ENCODE data around the gene TIA1. TPM values are rescaled to one million over a fixed set of nuclear protein-coding genes. Genes with fewer than 3 reads are reported as not detected.
"Not testable (repeated sequence)": the region's sequence is repeated elsewhere in the genome, so short reads cannot be mapped to it uniquely, and the experiment has no call there.

TIA1 gene
- total RNA-seq, 1 experiment from 2014 or later = 149 TPM

DNA sequence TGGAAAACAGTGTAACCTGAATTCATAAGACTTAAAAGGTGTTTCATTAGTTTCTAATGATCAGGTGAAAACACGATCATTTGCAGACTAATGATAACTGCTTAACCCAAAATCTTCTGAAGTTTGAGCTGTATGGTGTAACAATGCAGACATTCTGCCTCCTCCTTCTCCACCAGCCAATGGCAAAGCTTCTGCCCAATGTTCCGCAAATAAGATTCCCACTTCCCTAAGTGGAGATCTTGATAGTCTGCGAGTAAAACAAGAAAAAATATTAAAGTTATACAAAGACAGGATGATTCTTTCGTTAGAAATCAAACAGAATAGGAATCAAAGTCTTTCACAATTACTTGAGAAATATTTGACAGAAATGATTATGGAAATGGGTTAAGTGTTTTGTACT lies 65.7 kb downstream of the TIA1 start:
- intact Hi-C loops (cut with micrococcal nuclease; ENCODE audit: unreplicated experiment) = no loop called here
- no peak for DNase-seq
- H3K27ac Mint-ChIP-seq (ENCODE audit: unreplicated experiment) = no peak overlapping the region
- POLR2A ChIA-PET = interaction anchor here (0.5 to 1.1 kb wide), 2 partner anchors 8 to 12 kb away, joined by 3 read pairs; partner anchors contain the start of gene C2orf42
- H3K9me3 Mint-ChIP-seq (ENCODE audit: unreplicated experiment) = no peaks in the 10 kb centered on the region
- CTCF ChIA-PET = no interaction called here
- Histone ChIP-seq H3K27me3 (replicated peaks; ENCODE audit: control insufficient read depth, insufficient read depth, low read length) (no peaks in the 10 kb centered on the region), H3K9me3 (no peaks in the 10 kb centered on the region), H3K4me1 (no peaks in the 10 kb centered on the region), H3K4me3 (ENCODE audit: low read depth, low read length) (no peak overlapping the region), H3K36me3 (ENCODE audit: control insufficient read depth, insufficient read depth, low read length) (no peaks in the 10 kb centered on the region; the same call in none of the 2 replicates)
- H3K4me1 Mint-ChIP-seq (ENCODE audit: low read depth, unreplicated experiment) = no peaks in the 10 kb centered on the region
- peaks cover 21% of the 10 kb centered on the region for H3K36me3 Mint-ChIP-seq (ENCODE audit: insufficient read depth, unreplicated experiment)
- BruUV-seq (replicated peaks) = no TSS peak
- H3K4me3 Mint-ChIP-seq (ENCODE audit: unreplicated experiment) = no peak overlapping the region
- TF ChIP-seq, protein P1, sequence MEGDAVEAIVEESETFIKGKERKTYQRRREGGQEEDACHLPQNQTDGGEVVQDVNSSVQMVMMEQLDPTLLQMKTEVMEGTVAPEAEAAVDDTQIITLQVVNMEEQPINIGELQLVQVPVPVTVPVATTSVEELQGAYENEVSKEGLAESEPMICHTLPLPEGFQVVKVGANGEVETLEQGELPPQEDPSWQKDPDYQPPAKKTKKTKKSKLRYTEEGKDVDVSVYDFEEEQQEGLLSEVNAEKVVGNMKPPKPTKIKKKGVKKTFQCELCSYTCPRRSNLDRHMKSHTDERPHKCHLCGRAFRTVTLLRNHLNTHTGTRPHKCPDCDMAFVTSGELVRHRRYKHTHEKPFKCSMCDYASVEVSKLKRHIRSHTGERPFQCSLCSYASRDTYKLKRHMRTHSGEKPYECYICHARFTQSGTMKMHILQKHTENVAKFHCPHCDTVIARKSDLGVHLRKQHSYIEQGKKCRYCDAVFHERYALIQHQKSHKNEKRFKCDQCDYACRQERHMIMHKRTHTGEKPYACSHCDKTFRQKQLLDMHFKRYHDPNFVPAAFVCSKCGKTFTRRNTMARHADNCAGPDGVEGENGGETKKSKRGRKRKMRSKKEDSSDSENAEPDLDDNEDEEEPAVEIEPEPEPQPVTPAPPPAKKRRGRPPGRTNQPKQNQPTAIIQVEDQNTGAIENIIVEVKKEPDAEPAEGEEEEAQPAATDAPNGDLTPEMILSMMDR (IDR thresholded peaks at IDR 0.05; ENCODE audit: insufficient read depth in 1 of 2, low read depth in 1 of 2, low read length in 1 of 2, severe bottlenecking in 1 of 2, unreplicated experiment in 1 of 2) = no peak
- no peaks in the 10 kb centered on the region for H3K27me3 Mint-ChIP-seq (ENCODE audit: insufficient read depth, unreplicated experiment)

DNA sequence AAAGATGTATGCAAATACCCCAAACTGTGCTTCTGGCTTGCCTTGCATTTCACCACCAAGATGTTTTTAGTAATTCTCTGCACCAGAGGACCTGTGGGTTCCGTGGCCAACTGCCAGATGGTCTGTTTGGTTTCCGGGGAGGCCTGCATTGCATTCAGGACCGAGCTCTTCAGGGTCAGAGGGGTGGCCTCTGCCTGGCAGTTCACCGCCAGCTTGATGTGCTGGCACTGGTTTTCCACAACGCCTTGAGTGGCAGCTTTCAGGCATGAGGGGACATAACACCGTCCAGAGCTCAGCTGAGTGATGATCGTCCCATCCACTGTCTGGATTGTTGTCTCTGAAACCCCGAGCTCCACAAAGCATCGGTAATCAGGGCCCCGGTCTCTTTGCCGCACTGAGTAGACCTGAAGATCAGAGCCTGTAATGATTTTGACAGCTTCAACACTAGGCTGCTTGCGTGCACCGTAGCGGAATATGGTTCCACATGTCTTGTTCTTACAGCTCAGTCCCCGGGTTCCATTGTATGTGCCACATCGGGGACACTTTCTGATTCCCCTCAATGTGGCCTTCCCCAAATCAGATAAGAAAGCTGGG lies 67.0 kb downstream of the TIA1 start:
- Mint-ChIP-seq H3K27me3 (ENCODE audit: insufficient read depth, unreplicated experiment) (no peaks in the 10 kb centered on the region), H3K27ac (ENCODE audit: unreplicated experiment) (no peak overlapping the region), H3K36me3 (ENCODE audit: insufficient read depth, unreplicated experiment) (peaks cover 28% of the 10 kb centered on the region), H3K9me3 (ENCODE audit: unreplicated experiment) (no peaks in the 10 kb centered on the region), H3K4me3 (ENCODE audit: unreplicated experiment) (no peak overlapping the region), H3K4me1 (ENCODE audit: low read depth, unreplicated experiment) (no peaks in the 10 kb centered on the region)
- ChIA-PET POLR2A (interaction anchor here (0.6 kb wide), 1 partner anchor 267 kb away, joined by 3 read pairs; no protein-coding TSS in a partner anchor), CTCF (interaction anchor here (0.6 to 0.7 kb wide), 2 partner anchors 9 to 13 kb away, joined by 3 read pairs; partner anchors contain the start of gene C2orf42)
- TF ChIP-seq, protein P1 (IDR thresholded peaks at IDR 0.05; ENCODE audit: insufficient read depth in 1 of 2, low read depth in 1 of 2, low read length in 1 of 2, severe bottlenecking in 1 of 2, unreplicated experiment in 1 of 2) = no peak
- Histone ChIP-seq H3K9me3 (no peaks in the 10 kb centered on the region), H3K4me1 (no peaks in the 10 kb centered on the region), H3K27me3 (replicated peaks; ENCODE audit: control insufficient read depth, insufficient read depth, low read length) (no peaks in the 10 kb centered on the region), H3K36me3 (ENCODE audit: control insufficient read depth, insufficient read depth, low read length) (no peaks in the 10 kb centered on the region; the same call in none of the 2 replicates), H3K4me3 (ENCODE audit: low read depth, low read length) (no peak overlapping the region)
- intact Hi-C loops (cut with micrococcal nuclease; ENCODE audit: unreplicated experiment) = no loop called here
- BruUV-seq (replicated peaks) = no TSS peak
- no peak for DNase-seq

DNA sequence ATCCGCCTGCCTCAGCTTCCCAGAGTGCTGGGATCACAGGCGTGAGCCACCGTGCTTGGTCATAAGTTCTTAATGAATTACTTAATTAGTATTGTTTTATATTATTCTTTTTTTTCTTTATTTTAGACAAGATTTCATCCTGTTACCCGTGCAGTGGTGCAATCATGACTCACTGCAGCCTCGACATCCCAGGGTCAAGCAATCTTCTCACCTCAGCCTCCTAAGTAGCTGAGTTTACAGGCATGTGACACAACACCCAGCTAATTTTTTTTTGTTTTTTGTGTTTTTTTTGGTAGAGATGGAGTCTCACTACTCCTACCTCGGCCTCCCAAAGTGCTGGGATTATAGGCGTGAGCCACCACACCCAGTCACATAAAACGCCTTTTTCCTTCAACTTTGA lies 74.9 kb downstream of the TIA1 start:
- Mint-ChIP-seq H3K4me1 (ENCODE audit: low read depth, unreplicated experiment) (no peaks in the 10 kb centered on the region), H3K36me3 (ENCODE audit: insufficient read depth, unreplicated experiment) (peaks cover 41% of the 10 kb centered on the region), H3K4me3 (ENCODE audit: unreplicated experiment) (no peak overlapping the region), H3K27ac (ENCODE audit: unreplicated experiment) (no peak overlapping the region), H3K27me3 (ENCODE audit: insufficient read depth, unreplicated experiment) (no peaks in the 10 kb centered on the region), H3K9me3 (ENCODE audit: unreplicated experiment) (no peaks in the 10 kb centered on the region)
- ChIA-PET CTCF (no interaction called here), POLR2A (no interaction called here)
- Histone ChIP-seq H3K4me1 (no peaks in the 10 kb centered on the region), H3K9me3 (no peaks in the 10 kb centered on the region), H3K27me3 (replicated peaks; ENCODE audit: control insufficient read depth, insufficient read depth, low read length) (no peaks in the 10 kb centered on the region), H3K36me3 (ENCODE audit: control insufficient read depth, insufficient read depth, low read length) (peaks cover 1% of the 10 kb centered on the region; the same call in 1 of the 2 replicates), H3K4me3 (ENCODE audit: low read depth, low read length) (no peak overlapping the region)
- DNase-seq = no peak
- BruUV-seq (replicated peaks) = no TSS peak
- TF ChIP-seq, protein P1 (IDR thresholded peaks at IDR 0.05; ENCODE audit: insufficient read depth in 1 of 2, low read depth in 1 of 2, low read length in 1 of 2, severe bottlenecking in 1 of 2, unreplicated experiment in 1 of 2) = no peak
- intact Hi-C loops (cut with micrococcal nuclease; ENCODE audit: unreplicated experiment) = no loop called here

DNA sequence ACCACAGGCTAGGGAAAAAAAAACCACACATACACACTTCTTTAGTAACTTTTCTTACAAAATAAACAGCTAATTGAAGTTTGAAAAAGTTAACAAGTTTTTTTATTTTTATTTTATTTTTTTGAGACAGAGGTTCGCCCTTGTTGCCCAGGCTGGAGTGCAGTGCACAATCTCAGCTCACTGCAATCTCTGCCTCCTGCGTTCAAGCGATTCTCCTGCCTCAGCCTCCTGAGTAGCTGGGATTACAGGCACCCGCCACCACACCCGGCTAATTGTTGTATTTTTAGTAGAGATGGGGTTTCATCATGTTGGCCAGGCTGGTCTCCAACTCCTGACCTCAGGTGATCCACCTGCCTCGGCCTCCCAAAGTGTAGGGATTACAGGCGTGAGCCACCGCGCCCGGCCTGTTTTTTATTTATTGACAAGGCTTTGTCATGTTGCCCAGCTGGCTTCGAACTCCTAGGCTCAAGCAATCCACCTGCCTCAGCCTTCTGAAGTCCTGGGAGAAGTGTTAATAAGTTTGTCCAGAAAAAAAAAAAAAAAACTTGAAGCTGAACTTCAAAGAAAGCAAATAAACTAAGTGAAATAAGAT lies 78.7 kb downstream of the TIA1 start:
- CTCF ChIA-PET = not testable (repeated sequence)

More for the DNA sequence above, 78.7 kb downstream of the TIA1 start:
- H3K4me3 Mint-ChIP-seq (ENCODE audit: unreplicated experiment); H3K27ac Mint-ChIP-seq (ENCODE audit: unreplicated experiment); intact Hi-C loops (cut with micrococcal nuclease; ENCODE audit: unreplicated experiment); H3K27me3 Mint-ChIP-seq (ENCODE audit: insufficient read depth, unreplicated experiment); H3K36me3 ChIP-seq (ENCODE audit: control insufficient read depth, insufficient read depth, low read length); BruUV-seq (replicated peaks); H3K27me3 ChIP-seq (replicated peaks; ENCODE audit: control insufficient read depth, insufficient read depth, low read length); H3K4me1 ChIP-seq; H3K9me3 ChIP-seq; H3K4me3 ChIP-seq (ENCODE audit: low read depth, low read length); H3K9me3 Mint-ChIP-seq (ENCODE audit: unreplicated experiment); H3K4me1 Mint-ChIP-seq (ENCODE audit: low read depth, unreplicated experiment); DNase-seq: not testable (repeated sequence)
- POLR2A ChIA-PET = interaction anchor here (0.6 to 0.7 kb wide), 2 partner anchors 113 to 205 kb away, joined by 3 read pairs; no protein-coding TSS in a partner anchor
- peaks cover 38% of the 10 kb centered on the region for H3K36me3 Mint-ChIP-seq (ENCODE audit: insufficient read depth, unreplicated experiment)

Data from Caco-2 (cell line).